ENCODE results near the gene FAM227A.

DNA sequence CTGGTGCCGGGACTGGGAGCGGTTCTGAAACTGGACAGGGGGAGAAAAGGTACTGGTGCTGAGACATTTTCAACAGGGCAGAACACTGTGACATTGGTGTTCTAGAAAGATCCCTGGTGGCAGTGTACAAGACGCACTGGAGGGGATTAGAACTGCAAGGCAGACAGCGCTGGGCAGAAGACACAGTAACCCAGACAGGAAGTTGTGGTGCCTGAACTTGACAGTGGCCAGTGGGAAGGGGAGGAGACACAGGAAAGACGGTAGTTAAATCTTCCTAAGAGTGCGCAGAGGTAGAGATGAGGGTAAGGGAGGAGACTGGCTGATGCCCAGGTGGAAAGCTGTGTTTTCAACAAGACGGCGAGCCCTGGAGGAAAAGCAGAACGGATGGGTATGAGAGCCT is 24.5 kb downstream of the FAM227A start:
- TF ChIP-seq, protein P1, sequence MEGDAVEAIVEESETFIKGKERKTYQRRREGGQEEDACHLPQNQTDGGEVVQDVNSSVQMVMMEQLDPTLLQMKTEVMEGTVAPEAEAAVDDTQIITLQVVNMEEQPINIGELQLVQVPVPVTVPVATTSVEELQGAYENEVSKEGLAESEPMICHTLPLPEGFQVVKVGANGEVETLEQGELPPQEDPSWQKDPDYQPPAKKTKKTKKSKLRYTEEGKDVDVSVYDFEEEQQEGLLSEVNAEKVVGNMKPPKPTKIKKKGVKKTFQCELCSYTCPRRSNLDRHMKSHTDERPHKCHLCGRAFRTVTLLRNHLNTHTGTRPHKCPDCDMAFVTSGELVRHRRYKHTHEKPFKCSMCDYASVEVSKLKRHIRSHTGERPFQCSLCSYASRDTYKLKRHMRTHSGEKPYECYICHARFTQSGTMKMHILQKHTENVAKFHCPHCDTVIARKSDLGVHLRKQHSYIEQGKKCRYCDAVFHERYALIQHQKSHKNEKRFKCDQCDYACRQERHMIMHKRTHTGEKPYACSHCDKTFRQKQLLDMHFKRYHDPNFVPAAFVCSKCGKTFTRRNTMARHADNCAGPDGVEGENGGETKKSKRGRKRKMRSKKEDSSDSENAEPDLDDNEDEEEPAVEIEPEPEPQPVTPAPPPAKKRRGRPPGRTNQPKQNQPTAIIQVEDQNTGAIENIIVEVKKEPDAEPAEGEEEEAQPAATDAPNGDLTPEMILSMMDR (IDR thresholded peaks at IDR 0.05; ENCODE audit: insufficient read depth, low read length), result no peak
- no peak for TF ChIP-seq POLR2AphosphoS5 (IDR thresholded peaks at IDR 0.05; ENCODE audit: low read depth)
- TF ChIP-seq, protein P2, sequence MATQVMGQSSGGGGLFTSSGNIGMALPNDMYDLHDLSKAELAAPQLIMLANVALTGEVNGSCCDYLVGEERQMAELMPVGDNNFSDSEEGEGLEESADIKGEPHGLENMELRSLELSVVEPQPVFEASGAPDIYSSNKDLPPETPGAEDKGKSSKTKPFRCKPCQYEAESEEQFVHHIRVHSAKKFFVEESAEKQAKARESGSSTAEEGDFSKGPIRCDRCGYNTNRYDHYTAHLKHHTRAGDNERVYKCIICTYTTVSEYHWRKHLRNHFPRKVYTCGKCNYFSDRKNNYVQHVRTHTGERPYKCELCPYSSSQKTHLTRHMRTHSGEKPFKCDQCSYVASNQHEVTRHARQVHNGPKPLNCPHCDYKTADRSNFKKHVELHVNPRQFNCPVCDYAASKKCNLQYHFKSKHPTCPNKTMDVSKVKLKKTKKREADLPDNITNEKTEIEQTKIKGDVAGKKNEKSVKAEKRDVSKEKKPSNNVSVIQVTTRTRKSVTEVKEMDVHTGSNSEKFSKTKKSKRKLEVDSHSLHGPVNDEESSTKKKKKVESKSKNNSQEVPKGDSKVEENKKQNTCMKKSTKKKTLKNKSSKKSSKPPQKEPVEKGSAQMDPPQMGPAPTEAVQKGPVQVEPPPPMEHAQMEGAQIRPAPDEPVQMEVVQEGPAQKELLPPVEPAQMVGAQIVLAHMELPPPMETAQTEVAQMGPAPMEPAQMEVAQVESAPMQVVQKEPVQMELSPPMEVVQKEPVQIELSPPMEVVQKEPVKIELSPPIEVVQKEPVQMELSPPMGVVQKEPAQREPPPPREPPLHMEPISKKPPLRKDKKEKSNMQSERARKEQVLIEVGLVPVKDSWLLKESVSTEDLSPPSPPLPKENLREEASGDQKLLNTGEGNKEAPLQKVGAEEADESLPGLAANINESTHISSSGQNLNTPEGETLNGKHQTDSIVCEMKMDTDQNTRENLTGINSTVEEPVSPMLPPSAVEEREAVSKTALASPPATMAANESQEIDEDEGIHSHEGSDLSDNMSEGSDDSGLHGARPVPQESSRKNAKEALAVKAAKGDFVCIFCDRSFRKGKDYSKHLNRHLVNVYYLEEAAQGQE (IDR thresholded peaks at IDR 0.05; ENCODE audit: insufficient replicate concordance, low read depth), result no peak

Data from HL-60 (cell line).